ENCODE data around the gene NIM1K.

The NIM1K gene

DNA sequence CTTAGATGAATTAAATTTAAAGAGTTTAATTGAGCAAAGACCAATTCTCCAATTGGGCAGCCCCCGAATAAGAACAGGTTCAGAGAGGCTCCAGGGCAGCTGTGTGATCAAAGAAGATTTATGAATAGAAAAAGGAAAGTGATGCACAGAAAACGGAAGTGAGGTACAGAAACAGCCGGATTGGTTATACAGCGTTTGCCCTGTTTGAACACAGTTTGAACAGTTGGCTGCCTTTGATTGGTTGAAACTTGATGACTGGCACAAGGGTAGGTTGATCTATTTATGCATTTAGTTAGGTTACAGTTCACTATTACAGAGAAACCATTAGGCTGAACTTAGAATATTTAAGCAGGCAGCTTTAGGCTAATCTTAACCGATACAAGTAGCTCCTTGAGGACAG lies 29.5 kb downstream of the NIM1K start:
- H3K9ac ChIP-seq (ENCODE audit: low read depth in 1 of 2, low read length in 2 of 2) = no peak overlapping the region
- no peaks in the 10 kb centered on the region for H3K27me3 ChIP-seq (ENCODE audit: control insufficient read depth in 2 of 2, insufficient read depth in 2 of 2, low read length in 2 of 2)
- H3K9me3 ChIP-seq (ENCODE audit: control insufficient read depth in 2 of 2, low read length in 2 of 2) = no peaks in the 10 kb centered on the region
- peaks cover 0 to 3% of the 10 kb centered on the region in 2 donors for H3K4me1 ChIP-seq (ENCODE audit: control insufficient read depth in 2 of 2, insufficient read depth in 2 of 2, low read length in 2 of 2)
- no peaks in the 10 kb centered on the region for H3K36me3 ChIP-seq (ENCODE audit: control insufficient read depth in 2 of 2, insufficient read depth in 2 of 2, low read length in 2 of 2)
- no peak overlapping the region for H3K4me3 ChIP-seq (ENCODE audit: low read length in 2 of 2)
- H3K27ac ChIP-seq (ENCODE audit: low read depth in 2 of 2, low read length in 2 of 2) = no peak overlapping the region

DNA sequence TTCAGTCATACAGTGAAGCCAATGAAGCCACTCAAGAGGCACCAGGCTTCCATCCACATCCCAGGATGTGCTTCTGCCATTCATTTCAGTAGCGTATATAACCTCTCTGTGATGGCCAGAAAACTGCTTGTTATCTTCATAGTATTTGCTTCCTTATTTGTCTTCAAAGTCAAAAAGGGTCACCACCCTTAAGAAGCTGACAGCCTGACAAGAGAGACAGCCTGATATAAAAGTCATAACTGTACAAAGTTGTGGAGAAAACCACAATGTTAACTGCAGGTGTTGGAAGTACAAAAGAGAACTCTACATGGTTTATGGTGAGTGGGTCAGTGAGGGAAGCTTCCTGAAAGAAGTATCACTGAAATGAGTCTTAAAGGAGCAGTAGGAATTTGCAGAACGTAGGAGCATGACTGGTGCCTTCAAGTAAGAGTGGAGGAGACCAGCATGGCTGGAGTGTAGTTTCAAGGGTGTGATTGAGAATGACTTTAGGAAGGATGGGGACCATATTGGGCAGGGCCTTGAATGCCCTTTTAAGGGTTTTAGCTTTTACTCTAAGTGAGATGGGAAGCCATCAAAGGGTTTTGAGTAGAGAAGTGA lies 33.7 kb downstream of the NIM1K start:
- Histone ChIP-seq H3K27ac (ENCODE audit: low read depth in 2 of 2, low read length in 2 of 2) (no peak overlapping the region), H3K4me3 (ENCODE audit: low read length in 2 of 2) (no peak overlapping the region), H3K9me3 (ENCODE audit: control insufficient read depth in 2 of 2, low read length in 2 of 2) (no peaks in the 10 kb centered on the region), H3K36me3 (ENCODE audit: control insufficient read depth in 2 of 2, insufficient read depth in 2 of 2, low read length in 2 of 2) (no peaks in the 10 kb centered on the region), H3K4me1 (ENCODE audit: control insufficient read depth in 2 of 2, insufficient read depth in 2 of 2, low read length in 2 of 2) (peaks cover 0 to 3% of the 10 kb centered on the region in 2 donors), H3K9ac (ENCODE audit: low read depth in 1 of 2, low read length in 2 of 2) (no peak overlapping the region), H3K27me3 (ENCODE audit: control insufficient read depth in 2 of 2, insufficient read depth in 2 of 2, low read length in 2 of 2) (no peaks in the 10 kb centered on the region)

DNA sequence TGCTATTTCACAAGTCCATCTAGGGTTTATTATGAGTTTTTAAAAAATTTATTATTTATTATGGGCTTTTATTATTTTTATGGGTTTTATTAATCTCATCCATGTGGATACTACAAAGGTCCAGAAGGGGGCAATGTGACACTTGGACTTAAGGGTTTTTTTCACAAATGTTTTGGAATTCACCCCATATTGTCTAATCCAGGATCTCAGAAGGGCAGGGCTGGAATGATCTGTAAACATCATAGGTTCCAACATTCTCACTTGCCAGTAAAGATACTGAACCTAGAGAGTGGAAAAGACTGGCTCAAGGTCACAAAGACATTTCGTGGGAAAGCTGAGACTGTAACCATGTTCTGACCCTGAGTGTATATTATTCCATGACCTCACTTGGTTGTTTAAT lies 35.6 kb downstream of the NIM1K start:
- Histone ChIP-seq H3K27ac (ENCODE audit: low read depth in 2 of 2, low read length in 2 of 2) (no peak overlapping the region), H3K4me1 (ENCODE audit: control insufficient read depth in 2 of 2, insufficient read depth in 2 of 2, low read length in 2 of 2) (peaks cover 0 to 3% of the 10 kb centered on the region in 2 donors), H3K4me3 (ENCODE audit: low read length in 2 of 2) (no peak overlapping the region), H3K9ac (ENCODE audit: low read depth in 1 of 2, low read length in 2 of 2) (no peak overlapping the region), H3K27me3 (ENCODE audit: control insufficient read depth in 2 of 2, insufficient read depth in 2 of 2, low read length in 2 of 2) (no peaks in the 10 kb centered on the region), H3K9me3 (ENCODE audit: control insufficient read depth in 2 of 2, low read length in 2 of 2) (no peaks in the 10 kb centered on the region), H3K36me3 (ENCODE audit: control insufficient read depth in 2 of 2, insufficient read depth in 2 of 2, low read length in 2 of 2) (no peaks in the 10 kb centered on the region)

DNA sequence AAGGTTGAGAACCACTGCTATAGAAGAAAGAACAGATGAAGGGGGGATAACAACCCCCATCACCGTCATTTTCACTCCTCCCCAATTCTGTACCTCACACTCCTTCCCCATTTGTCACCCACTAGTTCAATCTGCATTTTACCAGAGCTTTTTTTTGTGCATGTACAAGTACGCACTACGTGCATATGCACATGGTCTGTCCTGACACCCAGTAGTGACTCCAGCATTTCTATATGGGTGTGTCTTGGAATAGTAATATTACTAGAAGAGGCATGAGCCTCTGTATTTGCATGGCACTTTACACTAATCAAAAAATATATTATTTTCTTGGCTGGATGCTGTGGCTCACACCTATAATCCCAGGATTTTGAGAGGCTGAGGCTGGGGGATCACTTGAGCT lies 38.7 kb downstream of the NIM1K start:
- no peak overlapping the region for H3K9ac ChIP-seq (ENCODE audit: low read depth in 1 of 2, low read length in 2 of 2)
- H3K4me3 ChIP-seq (ENCODE audit: low read length in 2 of 2) = no peak overlapping the region
- H3K27me3 ChIP-seq (ENCODE audit: control insufficient read depth in 2 of 2, insufficient read depth in 2 of 2, low read length in 2 of 2) = no peaks in the 10 kb centered on the region
- no peaks in the 10 kb centered on the region for H3K4me1 ChIP-seq (ENCODE audit: control insufficient read depth in 2 of 2, insufficient read depth in 2 of 2, low read length in 2 of 2)
- no peaks in the 10 kb centered on the region for H3K36me3 ChIP-seq (ENCODE audit: control insufficient read depth in 2 of 2, insufficient read depth in 2 of 2, low read length in 2 of 2)
- no peak overlapping the region for H3K27ac ChIP-seq (ENCODE audit: low read depth in 2 of 2, low read length in 2 of 2)
- no peaks in the 10 kb centered on the region for H3K9me3 ChIP-seq (ENCODE audit: control insufficient read depth in 2 of 2, low read length in 2 of 2)

DNA sequence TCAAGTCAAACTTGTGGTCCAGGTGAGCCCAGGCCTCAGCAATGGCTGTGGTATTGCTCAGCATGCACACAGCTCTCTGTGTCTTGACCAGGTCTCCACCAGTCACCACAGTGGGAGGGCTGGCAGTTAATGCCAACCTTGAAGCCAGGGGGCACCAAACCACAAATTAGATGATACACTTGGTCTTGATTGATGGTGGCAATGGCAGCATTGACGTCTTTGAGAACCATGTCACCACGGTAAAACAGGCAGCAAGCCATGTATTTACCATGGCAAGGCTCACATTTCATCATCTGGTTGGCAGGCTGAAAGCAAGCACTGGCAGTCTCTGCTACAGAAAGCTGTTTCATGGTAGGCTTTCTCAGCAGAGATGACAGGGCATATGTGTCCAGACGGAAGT lies 40.0 kb downstream of the NIM1K start:
- Histone ChIP-seq H3K27ac (ENCODE audit: low read depth in 2 of 2, low read length in 2 of 2) (no peak overlapping the region), H3K36me3 (ENCODE audit: control insufficient read depth in 2 of 2, insufficient read depth in 2 of 2, low read length in 2 of 2) (no peaks in the 10 kb centered on the region), H3K9me3 (ENCODE audit: control insufficient read depth in 2 of 2, low read length in 2 of 2) (no peaks in the 10 kb centered on the region), H3K9ac (ENCODE audit: low read depth in 1 of 2, low read length in 2 of 2) (no peak overlapping the region), H3K4me3 (ENCODE audit: low read length in 2 of 2) (no peak overlapping the region), H3K27me3 (ENCODE audit: control insufficient read depth in 2 of 2, insufficient read depth in 2 of 2, low read length in 2 of 2) (no peaks in the 10 kb centered on the region), H3K4me1 (ENCODE audit: control insufficient read depth in 2 of 2, insufficient read depth in 2 of 2, low read length in 2 of 2) (no peaks in the 10 kb centered on the region)

DNA sequence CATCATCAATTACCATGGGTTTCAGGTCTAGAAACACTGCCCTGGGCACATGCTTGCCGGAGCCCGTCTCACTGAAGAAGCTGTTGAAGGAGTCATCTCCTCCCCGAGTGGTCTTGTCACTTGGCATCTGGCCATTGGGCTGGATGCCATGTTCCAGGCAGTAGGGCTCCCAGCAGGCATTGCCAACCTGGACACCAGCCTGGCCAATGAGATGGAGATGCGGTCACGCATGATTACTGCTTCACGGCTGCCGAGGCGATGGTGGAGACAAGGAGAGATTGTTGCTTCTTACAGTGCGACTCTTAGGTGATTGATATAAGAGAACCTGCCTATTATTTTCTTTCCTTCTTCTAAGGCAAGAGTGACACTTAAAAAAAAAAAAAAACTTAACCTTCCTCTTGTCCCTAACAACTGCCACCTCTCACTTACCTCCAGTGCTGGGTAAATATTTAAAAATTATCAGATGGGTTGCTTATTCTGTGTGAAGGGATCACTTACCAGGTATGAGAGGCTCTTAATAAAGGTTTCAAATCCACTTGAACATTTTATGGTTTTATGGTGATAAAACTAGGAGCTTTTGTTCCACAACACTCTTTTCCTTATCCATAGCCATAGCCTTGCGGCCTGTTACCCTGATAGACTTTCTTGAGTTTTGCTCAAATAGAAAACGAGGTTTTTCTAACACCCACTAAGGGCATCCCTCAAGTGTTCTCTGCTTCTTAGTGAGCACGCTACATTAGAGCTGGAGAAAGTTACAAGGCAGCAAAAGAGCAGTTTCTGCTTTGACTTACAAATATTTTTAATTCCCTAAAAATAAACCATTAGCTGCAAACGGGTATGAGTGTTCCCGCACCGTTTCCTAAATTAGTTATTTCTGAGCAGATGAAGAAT lies 41.2 kb downstream of the NIM1K start:
- H3K4me3 ChIP-seq (ENCODE audit: low read length in 2 of 2) = no peak overlapping the region
- no peaks in the 10 kb centered on the region for H3K36me3 ChIP-seq (ENCODE audit: control insufficient read depth in 2 of 2, insufficient read depth in 2 of 2, low read length in 2 of 2)
- H3K4me1 ChIP-seq (ENCODE audit: control insufficient read depth in 2 of 2, insufficient read depth in 2 of 2, low read length in 2 of 2) = no peaks in the 10 kb centered on the region
- no peaks in the 10 kb centered on the region for H3K27me3 ChIP-seq (ENCODE audit: control insufficient read depth in 2 of 2, insufficient read depth in 2 of 2, low read length in 2 of 2)
- no peaks in the 10 kb centered on the region for H3K9me3 ChIP-seq (ENCODE audit: control insufficient read depth in 2 of 2, low read length in 2 of 2)
- H3K9ac ChIP-seq (ENCODE audit: low read depth in 1 of 2, low read length in 2 of 2) = no peak overlapping the region
- H3K27ac ChIP-seq (ENCODE audit: low read depth in 2 of 2, low read length in 2 of 2) = no peak overlapping the region

DNA sequence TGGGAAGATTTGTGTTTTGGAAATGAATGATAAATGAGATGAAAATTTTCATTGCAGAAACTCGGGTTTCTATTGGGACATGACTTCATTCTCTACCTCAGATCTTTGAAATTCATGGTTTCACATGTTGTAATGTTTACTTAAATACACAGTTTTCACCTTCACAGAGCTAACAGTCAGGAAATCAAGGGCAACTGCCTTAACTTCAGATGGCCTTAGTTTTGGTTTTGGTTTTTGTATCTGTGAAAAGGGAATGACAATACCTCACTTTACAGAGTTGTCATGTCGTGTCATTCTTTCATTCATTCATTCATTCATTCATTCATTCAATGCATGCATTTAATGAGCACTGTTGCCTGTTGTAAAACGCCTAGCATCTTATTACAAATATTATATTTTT lies 41.9 kb downstream of the NIM1K start:
- no peak overlapping the region for H3K27ac ChIP-seq (ENCODE audit: low read depth in 2 of 2, low read length in 2 of 2)
- no peaks in the 10 kb centered on the region for H3K9me3 ChIP-seq (ENCODE audit: control insufficient read depth in 2 of 2, low read length in 2 of 2)
- no peaks in the 10 kb centered on the region for H3K27me3 ChIP-seq (ENCODE audit: control insufficient read depth in 2 of 2, insufficient read depth in 2 of 2, low read length in 2 of 2)
- H3K4me1 ChIP-seq (ENCODE audit: control insufficient read depth in 2 of 2, insufficient read depth in 2 of 2, low read length in 2 of 2) = no peaks in the 10 kb centered on the region
- no peak overlapping the region for H3K9ac ChIP-seq (ENCODE audit: low read depth in 1 of 2, low read length in 2 of 2)
- no peaks in the 10 kb centered on the region for H3K36me3 ChIP-seq (ENCODE audit: control insufficient read depth in 2 of 2, insufficient read depth in 2 of 2, low read length in 2 of 2)
- no peak overlapping the region for H3K4me3 ChIP-seq (ENCODE audit: low read length in 2 of 2)

DNA sequence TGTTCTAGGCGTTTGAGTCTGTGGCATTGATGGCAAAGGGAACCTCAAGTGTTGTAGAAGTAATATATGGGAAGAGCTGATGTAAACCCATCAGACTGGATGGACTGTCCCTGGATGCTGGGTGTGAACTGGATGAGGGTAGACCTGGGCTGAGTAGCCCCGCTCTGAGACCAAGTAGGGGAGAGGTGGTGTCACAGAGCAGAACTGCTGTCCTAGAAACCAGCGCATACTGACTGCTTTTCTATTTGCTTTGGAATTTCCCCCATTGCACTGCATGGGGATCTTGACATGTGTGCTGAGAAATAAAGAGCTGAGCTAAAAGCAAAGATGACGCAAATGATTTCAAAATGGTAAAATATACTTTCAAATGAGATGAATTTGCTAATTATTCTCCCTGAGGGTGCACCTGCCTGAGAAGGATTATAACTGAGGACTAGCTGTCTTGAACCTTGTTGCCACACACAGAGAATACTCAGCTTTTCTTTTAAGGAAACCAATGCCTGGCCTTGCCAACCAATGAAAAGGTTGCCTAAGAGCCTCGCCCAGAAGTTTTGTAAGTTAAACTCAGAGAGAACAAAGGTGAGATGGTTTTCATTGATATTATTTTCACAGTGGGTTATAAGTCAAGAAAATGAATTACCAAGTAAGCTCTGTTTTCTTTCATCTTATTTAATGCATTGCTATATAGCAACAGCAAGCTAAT lies 44.8 kb downstream of the NIM1K start:
- Histone ChIP-seq H3K4me1 (ENCODE audit: control insufficient read depth in 2 of 2, insufficient read depth in 2 of 2, low read length in 2 of 2) (no peaks in the 10 kb centered on the region), H3K9me3 (ENCODE audit: control insufficient read depth in 2 of 2, low read length in 2 of 2) (no peaks in the 10 kb centered on the region), H3K4me3 (ENCODE audit: low read length in 2 of 2) (no peak overlapping the region), H3K36me3 (ENCODE audit: control insufficient read depth in 2 of 2, insufficient read depth in 2 of 2, low read length in 2 of 2) (no peaks in the 10 kb centered on the region), H3K27ac (ENCODE audit: low read depth in 2 of 2, low read length in 2 of 2) (no peak overlapping the region), H3K27me3 (ENCODE audit: control insufficient read depth in 2 of 2, insufficient read depth in 2 of 2, low read length in 2 of 2) (peaks cover 0 to under 1% of the 10 kb centered on the region in 2 donors), H3K9ac (ENCODE audit: low read depth in 1 of 2, low read length in 2 of 2) (no peak overlapping the region)

DNA sequence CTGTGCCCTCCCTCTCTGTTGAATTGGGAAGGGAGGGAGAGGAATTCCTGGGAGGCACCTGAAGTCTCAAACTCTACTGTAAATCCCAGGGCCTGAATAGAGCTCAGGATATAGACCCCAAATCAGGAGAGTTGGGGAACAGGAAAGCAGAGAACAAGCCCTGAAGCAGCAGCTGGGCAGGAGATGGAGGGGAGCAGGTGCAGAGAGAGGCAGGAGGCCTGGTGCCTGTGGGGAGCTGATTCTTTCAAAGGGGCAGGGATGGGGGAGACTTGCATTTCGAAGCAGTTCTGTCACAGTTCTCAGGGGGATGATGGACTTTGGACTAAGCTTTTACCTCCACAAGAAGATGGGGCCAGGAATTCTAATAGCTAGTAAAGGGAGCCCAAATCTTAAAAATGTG lies 50.2 kb downstream of the NIM1K start:
- no peak overlapping the region for H3K4me3 ChIP-seq (ENCODE audit: low read length in 2 of 2)
- H3K9me3 ChIP-seq (ENCODE audit: control insufficient read depth in 2 of 2, low read length in 2 of 2) = no peaks in the 10 kb centered on the region
- no peaks in the 10 kb centered on the region for H3K4me1 ChIP-seq (ENCODE audit: control insufficient read depth in 2 of 2, insufficient read depth in 2 of 2, low read length in 2 of 2)
- H3K27me3 ChIP-seq (ENCODE audit: control insufficient read depth in 2 of 2, insufficient read depth in 2 of 2, low read length in 2 of 2) = peaks cover 0 to 4% of the 10 kb centered on the region in 2 donors
- H3K27ac ChIP-seq (ENCODE audit: low read depth in 2 of 2, low read length in 2 of 2) = no peak overlapping the region
- H3K9ac ChIP-seq (ENCODE audit: low read depth in 1 of 2, low read length in 2 of 2) = no peak overlapping the region
- H3K36me3 ChIP-seq (ENCODE audit: control insufficient read depth in 2 of 2, insufficient read depth in 2 of 2, low read length in 2 of 2) = no peaks in the 10 kb centered on the region

DNA sequence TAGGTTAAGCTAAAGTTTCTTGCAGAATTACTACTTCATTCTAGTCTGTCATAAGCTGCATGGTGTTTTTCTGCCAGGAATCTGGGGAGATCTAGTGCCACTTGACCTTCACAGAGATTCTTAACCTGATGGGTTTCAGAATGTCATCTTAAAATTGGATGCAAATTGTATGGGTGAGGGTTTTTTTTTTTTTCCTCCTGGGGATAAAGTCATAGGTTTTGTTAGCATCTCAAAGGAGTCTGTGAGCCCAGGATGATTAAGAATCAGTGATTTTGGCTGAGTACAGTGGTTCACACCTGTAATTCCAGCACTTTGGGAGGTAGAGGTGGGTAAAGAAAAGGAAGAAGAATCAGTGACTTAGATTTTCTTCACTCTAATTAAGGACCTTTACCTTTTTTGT lies 51.2 kb downstream of the NIM1K start:
- H3K36me3 ChIP-seq (ENCODE audit: control insufficient read depth in 2 of 2, insufficient read depth in 2 of 2, low read length in 2 of 2) = no peaks in the 10 kb centered on the region
- peaks cover 0 to 4% of the 10 kb centered on the region in 2 donors for H3K27me3 ChIP-seq (ENCODE audit: control insufficient read depth in 2 of 2, insufficient read depth in 2 of 2, low read length in 2 of 2)
- H3K4me1 ChIP-seq (ENCODE audit: control insufficient read depth in 2 of 2, insufficient read depth in 2 of 2, low read length in 2 of 2) = no peaks in the 10 kb centered on the region
- no peaks in the 10 kb centered on the region for H3K9me3 ChIP-seq (ENCODE audit: control insufficient read depth in 2 of 2, low read length in 2 of 2)
- H3K4me3 ChIP-seq (ENCODE audit: low read length in 2 of 2) = no peak overlapping the region
- no peak overlapping the region for H3K27ac ChIP-seq (ENCODE audit: low read depth in 2 of 2, low read length in 2 of 2)
- no peak overlapping the region for H3K9ac ChIP-seq (ENCODE audit: low read depth in 1 of 2, low read length in 2 of 2)

All from mucosa of rectum (tissue), 2 donors.